HepG2 (cell line): Measurements from ENCODE around the gene RAB1B. TPM values are rescaled to one million over a fixed set of nuclear protein-coding genes. Genes with fewer than 3 reads are reported as not detected.
A peak's percentile ranks its signal among the peaks of the same experiment; 100 is the strongest.

Source experiments
- ARID3A ChIP-seq: IDR thresholded peaks from 2 replicates; pipeline ENCODE4 v1.6.1; 2012; ENCODE audit warnings: low read depth, low read length, improper control_type of control experiment
- BRCA1 ChIP-seq: sonication (generic); formaldehyde crosslinking; IDR thresholded peaks from 2 replicates; pipeline ENCODE4 v1.4.0; 2020; ENCODE audit warnings: missing genetic modification reagents
- DZIP1 ChIP-seq: sonication (generic); formaldehyde crosslinking; IDR thresholded peaks from 2 replicates; pipeline ENCODE4 v1.5.0; 2020; ENCODE audit warnings: mild to moderate bottlenecking, missing genetic modification reagents
- ETV5 ChIP-seq: IDR thresholded peaks from 2 replicates; pipeline ENCODE4 v1.6.1; 2018; ENCODE audit warnings: missing biosample characterization, missing genetic modification reagents, inconsistent platforms, borderline replicate concordance
- FOXK1 ChIP-seq: sonication (generic); formaldehyde crosslinking; IDR thresholded peaks from 2 replicates; pipeline ENCODE4 v1.4.0; 2020; ENCODE audit warnings: low read depth, missing genetic modification reagents, borderline replicate concordance
- MYNN ChIP-seq: sonication (generic); formaldehyde crosslinking; IDR thresholded peaks from 2 replicates; pipeline ENCODE4 v1.4.0; 2020; ENCODE audit warnings: mild to moderate bottlenecking, low read depth, missing genetic modification reagents
- PPARG ChIP-seq: conservative IDR thresholded peaks from 2 replicates; pipeline ENCODE4 v1.6.1; 2016; ENCODE audit warnings: missing biosample characterization, missing genetic modification reagents
- PRDM15 ChIP-seq: sonication (generic); formaldehyde crosslinking; IDR thresholded peaks from 2 replicates; pipeline ENCODE4 v1.4.0; 2020; ENCODE audit warnings: missing genetic modification reagents
- SKI ChIP-seq: fragments of 450-650 bp; IDR thresholded peaks from one replicate; pipeline ENCODE4 v1.6.1; 2018; ENCODE audit warnings: mild to moderate bottlenecking; ENCODE audit not compliant: partially characterized antibody
- SMAD9 ChIP-seq: sonication (generic); formaldehyde crosslinking; IDR thresholded peaks from 2 replicates; pipeline ENCODE4 v1.5.1; 2020; ENCODE audit warnings: mild to moderate bottlenecking, missing genetic modification reagents
- SRF ChIP-seq: IDR thresholded peaks from 2 replicates; pipeline ENCODE4 v1.6.1; 2011; ENCODE audit warnings: mild to moderate bottlenecking, low read depth, low read length, moderate library complexity
- ZFP1 ChIP-seq: IDR thresholded peaks from 2 replicates; pipeline ENCODE4 v1.6.1; 2016
- ZNF121 ChIP-seq: sonication (generic); formaldehyde crosslinking; IDR thresholded peaks from 2 replicates; pipeline ENCODE4 v1.5.0; 2020; ENCODE audit warnings: mild to moderate bottlenecking, missing genetic modification reagents
- ZNF232 ChIP-seq: sonication (generic); formaldehyde crosslinking; IDR thresholded peaks from 2 replicates; pipeline ENCODE4 v1.4.0; 2020; ENCODE audit warnings: missing genetic modification reagents, borderline replicate concordance
- ZNF281 ChIP-seq: sonication (generic); formaldehyde crosslinking; IDR thresholded peaks from 2 replicates; pipeline ENCODE4 v1.4.0; 2020; ENCODE audit warnings: missing genetic modification reagents, borderline replicate concordance
- ZNF564 ChIP-seq: sonication (generic); formaldehyde crosslinking; IDR thresholded peaks from 2 replicates; pipeline ENCODE4 v1.8.1; 2023; ENCODE audit warnings: mild to moderate bottlenecking, missing genetic modification reagents
- ZNF614 ChIP-seq: IDR thresholded peaks from 2 replicates; pipeline ENCODE4 v1.6.1; 2018; ENCODE audit warnings: missing biosample characterization, missing genetic modification reagents, inconsistent platforms, borderline replicate concordance
- ZNF660 ChIP-seq: sonication (generic); formaldehyde crosslinking; IDR thresholded peaks from 2 replicates; pipeline ENCODE4 v1.5.1; 2020; ENCODE audit warnings: mild to moderate bottlenecking, low read depth, missing genetic modification reagents, borderline replicate concordance
- polyA plus RNA-seq, 8 experiments: library from polyadenylated mRNA; depleted of rRNA in 3 of 8; stranded (reverse) in 7 of 8; unstranded in 1 of 8; fragments of >200 nt; fragmentation: Illumina TruSeq in 4 of 8; extraction: Trizol in 4 of 8; gene quantifications; 2 replicates each; pipeline versions ENCODE4 v1.2.1 to v1.2.3, GENCODE V29; 2011 to 2016; ENCODE audit warnings: low read depth in 4 of 8, missing spikeins in 1 of 8, mixed read lengths in 1 of 8; ENCODE audit not compliant: insufficient read depth in 1 of 8
- total RNA-seq, 5 experiments: library from RNA; depleted of rRNA; stranded (reverse); fragments of >200 nt; fragmentation: Illumina TruSeq; extraction: Trizol; gene quantifications; 2 replicates each; pipeline ENCODE4 v1.2.3, GENCODE V29; 2016; ENCODE audit warnings: low read depth in 1 of 5

The RAB1B gene
- total and polyA plus RNA-seq, 2 of the 13 experiments (the other 11 are each of a cell fraction or from before 2014, with no cell fraction given), result 77.9 to 87.9 TPM

GRCh38 chr11:66288671-66289547, 20.5 kb downstream of the RAB1B start, which contains the start of gene YIF1A (continued):
- peak; percentile 21 for TF ChIP-seq SKI
- peak; percentile 53; the same call in 1 of the 2 replicates for TF ChIP-seq ZNF564 (CRISPR knock-in tag)
- no peak for TF ChIP-seq ZNF660 (CRISPR knock-in tag)
- no peak; the same call in 1 of the 2 replicates for TF ChIP-seq FOXK1 (CRISPR knock-in tag)
- TF ChIP-seq ARID3A, result no peak
- no peak for TF ChIP-seq PPARG (CRISPR knock-in tag)
- no peak for TF ChIP-seq MYNN (CRISPR knock-in tag)
- 0 out of 2 replicates have a peak, but pooled peaks have one; percentile 10 for TF ChIP-seq ZFP1 (CRISPR knock-in tag)
- 0 out of 2 replicates have a peak, but pooled peaks have one; percentile 7 for TF ChIP-seq PRDM15 (CRISPR knock-in tag)
- 0 out of 2 replicates have a peak, but pooled peaks have one; percentile 2 for TF ChIP-seq ZNF614 (CRISPR knock-in tag)
- no peak for TF ChIP-seq ZNF232 (CRISPR knock-in tag)
- no peak for TF ChIP-seq SRF
- TF ChIP-seq ETV5 (CRISPR knock-in tag), result no peak; the same call in 1 of the 2 replicates
- TF ChIP-seq ZNF281, result no peak
- TF ChIP-seq ZNF121, result no peak
- TF ChIP-seq DZIP1, result no peak
- no peak for TF ChIP-seq BRCA1 (CRISPR knock-in tag)
- TF ChIP-seq SMAD9 (CRISPR knock-in tag), result no peak; the same call in 1 of the 2 replicates
